Frontal cortex (tissue), 4 donors: Measurements from ENCODE around the gene PPP1R37. TPM values are rescaled to one million over a fixed set of nuclear protein-coding genes. Genes with fewer than 3 reads are reported as not detected.
"Not testable (repeated sequence)": the region's sequence is repeated elsewhere in the genome, so short reads cannot be mapped to it uniquely, and the experiment has no call there.

Experiments
- DNase-seq, 2 donors: peaks; one replicate each; pipeline ENCODE4 v3.0.0; 2012; ENCODE audit warnings: low spot score in 2 of 2
- FAIRE-seq: peaks from 2 replicates; lab custom pipeline; 2012; peaks lifted over from hg19 to GRCh38; lab: Jason Lieb, UNC
- total RNA-seq: library from RNA; depleted of rRNA; stranded (reverse); fragments of >200 nt; gene quantifications from one replicate; pipeline ENCODE4 v1.2.3, GENCODE V29; 2014
- donor health status: control.
- donor health status: control.
- donor health status: control.

Gene PPP1R37
- total RNA-seq, 1 donor from 2014 or later = 24.1 TPM

GRCh38 chr19:45094137-45094536 lies 1.2 kb downstream of the PPP1R37 start:
- FAIRE-seq = no peak
- no peak for DNase-seq

GRCh38 chr19:45094707-45095106 lies 1.7 kb downstream of the PPP1R37 start:
- DNase-seq = no peak
- FAIRE-seq = no peak

GRCh38 chr19:45095496-45096413 lies 2.8 kb downstream of the PPP1R37 start:
- DNase-seq = no peak
- no peak for FAIRE-seq

DNA sequence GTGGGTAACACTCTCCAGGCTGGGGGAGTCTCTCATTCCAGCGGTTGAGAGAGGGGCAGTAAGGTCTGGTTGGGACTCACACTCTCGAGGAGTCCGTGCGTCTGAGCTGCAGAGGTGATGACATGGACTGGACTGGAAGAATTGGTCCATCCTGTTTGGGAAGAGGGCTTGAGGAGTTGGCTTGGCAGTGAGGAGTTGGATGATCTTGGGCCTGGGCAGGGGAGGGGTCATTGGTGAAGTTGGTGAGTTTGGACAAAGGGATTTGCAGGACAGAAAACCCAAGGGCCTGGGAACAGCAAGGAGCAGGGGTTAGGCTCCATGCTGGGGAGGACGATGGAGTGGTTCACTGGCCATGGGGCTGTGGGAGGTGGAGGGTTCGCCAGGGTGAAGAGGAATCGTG lies 3.7 kb downstream of the PPP1R37 start:
- FAIRE-seq (no peak), DNase-seq (no peak)

GRCh38 chr19:45097450-45097775 lies 4.4 kb downstream of the PPP1R37 start:
- FAIRE-seq = no peak

DNA sequence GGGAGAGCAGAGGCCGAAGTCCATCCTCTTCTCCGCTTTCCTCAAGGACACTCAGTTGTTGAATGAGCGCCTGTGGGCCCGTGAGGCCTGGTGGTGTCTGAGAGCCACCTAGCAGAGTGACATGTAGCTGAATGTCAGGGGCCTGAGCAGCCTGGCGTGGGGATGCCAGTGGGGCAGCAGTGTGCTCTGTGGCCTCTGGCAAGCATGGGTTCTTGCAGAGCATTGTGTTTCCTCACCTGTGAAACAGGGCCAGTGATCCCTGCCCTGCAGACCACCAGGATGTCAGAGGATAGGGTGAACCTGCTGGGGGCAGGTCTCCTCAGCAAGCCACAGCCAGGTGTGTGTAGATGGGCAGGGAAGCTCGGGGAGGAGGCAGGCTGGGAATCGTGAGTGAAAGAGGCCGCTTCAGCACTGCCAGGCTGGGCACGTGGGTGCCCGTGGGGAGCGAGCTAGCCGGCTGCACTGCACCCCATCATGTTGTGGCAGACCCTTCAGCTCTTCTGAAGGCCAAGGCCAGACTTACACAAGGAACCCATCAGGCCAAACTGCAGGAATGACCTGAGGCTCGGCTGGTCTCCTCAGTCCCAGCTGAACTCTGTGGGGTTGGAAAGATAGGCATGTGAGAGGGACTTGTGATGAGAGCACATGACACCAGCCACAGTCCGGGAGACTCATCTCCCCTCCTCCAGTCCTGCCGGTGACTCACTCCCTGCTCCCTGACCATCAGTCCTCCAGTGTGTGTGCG lies 5.0 kb downstream of the PPP1R37 start:
- DNase-seq (peak in 1 of 2 donors; percentile 78), FAIRE-seq (no peak)

More at GRCh38 chr19:45097450-45097775, 4.4 kb downstream of the PPP1R37 start:
- no peak for DNase-seq

GRCh38 chr19:45098521-45099466 lies 5.8 kb downstream of the PPP1R37 start:
- no peak for FAIRE-seq
- DNase-seq = peak; percentile 71 to 77

DNA sequence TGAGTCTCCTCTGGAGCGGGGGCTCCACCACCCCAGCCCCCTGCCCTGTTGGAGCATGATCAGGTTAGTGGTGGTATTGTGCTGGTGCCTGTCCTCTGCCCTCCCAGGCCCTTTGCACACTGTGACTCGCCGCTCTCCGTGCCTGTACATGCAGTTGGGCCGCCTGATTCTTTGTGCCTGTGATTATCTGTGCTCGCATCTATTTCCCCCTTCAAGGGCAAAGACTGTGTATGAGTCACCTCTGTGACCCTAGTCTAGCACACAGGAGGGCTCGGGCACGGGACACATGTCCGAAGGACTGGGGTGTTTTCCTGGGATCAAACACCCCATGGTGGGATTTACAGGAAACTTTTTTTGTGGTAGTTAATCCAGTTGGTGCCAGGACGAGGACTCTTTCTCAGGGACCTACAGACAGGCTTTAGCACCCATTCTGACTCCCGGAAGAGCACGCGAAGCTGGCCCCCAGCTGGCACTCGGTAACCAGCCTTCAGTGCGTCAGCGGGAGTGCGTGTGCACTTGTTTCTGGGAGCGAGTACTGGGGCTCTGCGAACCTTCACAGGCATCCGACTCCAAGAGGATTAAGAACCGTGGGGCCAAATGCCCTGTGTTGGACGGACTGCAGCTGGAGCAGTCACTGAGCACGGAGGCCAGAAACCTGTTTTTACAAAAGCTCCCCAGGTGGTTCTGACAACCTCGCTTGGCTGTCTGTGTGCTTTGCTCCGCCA lies 6.7 kb downstream of the PPP1R37 start:
- FAIRE-seq (no peak), DNase-seq (no peak)

DNA sequence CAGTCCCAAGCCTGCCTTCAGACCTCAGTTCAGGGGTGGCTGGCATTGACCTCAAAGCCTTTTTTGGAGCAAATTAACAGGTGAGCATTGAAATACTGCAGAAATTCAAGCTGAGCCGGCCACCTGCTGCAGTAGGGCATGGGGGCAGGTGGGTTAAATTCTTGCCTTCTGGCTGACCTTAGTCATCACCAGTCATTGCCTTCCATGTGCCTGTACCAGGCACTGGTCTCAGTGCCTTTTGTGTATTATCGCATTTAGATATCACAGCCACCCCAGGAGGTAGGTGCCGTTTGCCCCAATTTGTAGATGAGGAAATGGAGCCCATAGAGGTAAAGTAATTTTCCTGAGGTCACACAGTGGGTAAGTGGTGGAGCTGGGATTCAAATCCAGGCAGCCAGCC lies 7.2 kb downstream of the PPP1R37 start:
- DNase-seq = no peak
- FAIRE-seq = no peak

DNA sequence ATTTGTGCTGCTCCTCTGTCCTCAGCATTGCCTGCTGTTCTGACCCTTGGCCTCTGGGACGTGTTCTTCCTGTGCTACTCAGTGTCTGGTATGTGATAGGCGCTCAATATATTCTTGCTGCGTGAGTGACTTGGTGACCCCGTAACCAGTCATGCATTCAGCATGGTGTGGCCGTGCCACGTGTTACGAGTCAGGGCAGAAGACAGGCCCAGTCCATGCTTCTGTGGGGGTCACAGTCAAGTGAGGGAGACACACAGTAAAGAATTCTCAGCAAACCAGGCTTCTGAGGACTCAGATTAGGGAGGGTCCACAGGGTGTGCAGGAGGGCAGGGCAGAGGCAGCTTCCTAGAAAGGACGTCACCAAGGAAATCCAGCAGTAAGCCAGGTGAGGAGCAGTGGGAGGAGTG lies 7.9 kb downstream of the PPP1R37 start:
- FAIRE-seq (no peak), DNase-seq (no peak)

- DNase-seq (no peak), FAIRE-seq (no peak)
Observed at GRCh38 chr19:45101806-45102205, 8.8 kb downstream of the PPP1R37 start.

DNA sequence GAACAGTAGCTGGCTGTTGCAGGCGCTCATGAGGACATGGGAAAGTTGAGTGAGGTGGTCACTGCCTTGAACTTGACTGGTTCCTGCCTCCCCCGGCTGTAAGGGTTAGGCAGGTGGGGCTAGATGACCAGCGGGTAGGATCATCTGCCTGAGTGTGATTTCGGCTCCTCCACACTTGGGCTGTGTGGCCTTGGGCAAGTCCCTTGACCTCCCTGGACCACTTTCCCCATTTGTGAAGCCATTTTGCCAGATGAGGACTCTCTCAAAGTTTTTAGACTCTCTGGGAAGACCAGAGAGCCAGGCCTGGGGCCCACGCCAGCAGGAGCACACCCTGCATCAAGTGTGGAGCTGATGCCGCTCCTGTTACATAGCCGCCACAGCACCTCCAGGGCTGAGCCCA lies 9.5 kb downstream of the PPP1R37 start:
- no peak for FAIRE-seq
- DNase-seq = no peak

DNA sequence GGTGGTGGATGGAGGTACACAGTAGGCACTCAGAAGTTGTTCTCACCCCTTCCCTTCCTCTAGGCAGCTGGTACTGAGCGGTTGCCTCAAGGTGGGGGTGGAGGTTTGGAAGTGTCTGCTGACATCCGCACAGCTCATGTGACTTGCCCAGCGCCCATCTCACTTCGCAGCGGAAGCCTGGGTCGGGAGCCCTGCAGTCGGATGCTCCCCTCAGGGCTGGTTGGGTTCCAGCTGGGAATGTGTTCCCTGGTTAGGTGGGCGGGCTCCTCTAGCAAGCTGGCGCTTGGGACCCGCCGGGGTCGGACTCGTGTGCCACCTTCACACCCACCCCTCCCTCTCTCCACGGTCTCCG lies 10.2 kb downstream of the PPP1R37 start:
- no peak for FAIRE-seq
- peak in 1 of 2 donors; percentile 58 for DNase-seq

DNA sequence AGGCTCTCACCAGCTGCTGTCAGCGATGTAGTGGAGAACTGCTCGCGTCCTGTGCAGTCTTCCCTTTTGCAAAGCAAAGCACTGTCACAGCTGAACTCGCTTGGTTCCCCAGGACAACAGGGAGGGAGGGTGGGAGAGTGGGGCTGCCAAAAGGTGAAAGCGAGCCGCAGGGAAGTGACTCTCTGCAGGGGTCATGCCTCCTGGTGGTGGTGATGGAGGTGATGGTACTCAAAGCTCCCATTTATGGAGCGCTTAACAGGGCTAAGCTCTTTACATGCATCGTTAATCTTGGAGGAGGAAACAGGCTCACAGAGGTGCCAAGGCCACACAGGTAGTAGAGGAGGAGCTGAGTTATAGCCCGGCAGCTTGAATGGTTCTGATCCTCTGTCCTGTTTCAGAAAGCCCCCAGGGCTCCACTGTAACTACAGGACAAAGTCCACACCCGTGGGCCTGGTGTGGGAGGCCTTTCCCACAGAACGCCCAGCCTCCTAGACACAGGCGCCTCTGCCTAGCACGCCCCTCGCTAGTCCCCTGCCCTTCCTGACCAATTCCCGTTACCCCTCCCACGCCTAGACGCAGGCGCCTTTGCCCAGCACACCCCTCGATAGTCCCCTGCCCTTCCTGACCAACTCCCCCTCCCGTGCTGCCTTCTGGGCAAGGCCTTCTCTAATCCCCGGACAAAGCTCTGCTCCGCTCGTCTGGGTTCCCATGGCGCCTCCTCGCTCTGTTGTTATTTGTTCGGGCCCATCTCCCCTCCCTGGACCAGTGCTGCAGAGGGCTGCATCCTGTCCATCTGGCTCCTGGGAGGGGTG lies 10.7 kb downstream of the PPP1R37 start:
- DNase-seq = peak in 1 of 2 donors; percentile 43
- no peak for FAIRE-seq

DNA sequence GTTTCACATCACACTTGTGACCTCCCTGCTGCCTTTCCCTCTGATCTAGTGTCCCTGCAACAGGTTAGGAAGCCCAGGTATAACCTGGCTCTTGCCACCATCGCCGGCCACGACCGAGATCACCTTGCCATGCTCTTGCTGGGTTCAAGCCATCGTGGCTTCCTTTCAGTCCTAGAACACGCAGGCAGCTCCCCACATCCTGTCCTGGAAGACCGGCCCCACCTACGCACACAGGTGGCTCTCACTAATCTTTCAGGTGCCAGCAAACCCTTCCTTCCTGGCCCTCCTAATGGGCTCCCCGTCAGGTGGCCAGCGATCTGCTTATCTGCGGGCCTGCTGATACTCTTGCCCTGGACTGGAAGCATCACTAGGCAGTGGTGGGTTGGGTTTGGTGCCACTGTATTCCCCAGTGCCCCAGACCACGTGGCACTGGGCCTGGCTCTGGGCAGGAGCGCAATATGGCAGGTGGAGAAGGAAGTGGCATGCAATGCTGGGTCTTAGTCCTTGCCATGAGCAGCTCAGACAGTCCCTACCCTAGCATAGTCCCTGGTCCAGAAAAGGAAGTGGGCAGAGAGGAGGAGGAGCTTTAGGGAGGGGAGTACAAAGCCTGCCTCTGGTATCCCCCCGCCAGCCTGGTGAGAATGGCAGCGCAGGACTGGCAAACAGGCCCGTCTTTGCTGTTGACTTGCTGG lies 11.8 kb downstream of the PPP1R37 start:
- FAIRE-seq = no peak

DNA sequence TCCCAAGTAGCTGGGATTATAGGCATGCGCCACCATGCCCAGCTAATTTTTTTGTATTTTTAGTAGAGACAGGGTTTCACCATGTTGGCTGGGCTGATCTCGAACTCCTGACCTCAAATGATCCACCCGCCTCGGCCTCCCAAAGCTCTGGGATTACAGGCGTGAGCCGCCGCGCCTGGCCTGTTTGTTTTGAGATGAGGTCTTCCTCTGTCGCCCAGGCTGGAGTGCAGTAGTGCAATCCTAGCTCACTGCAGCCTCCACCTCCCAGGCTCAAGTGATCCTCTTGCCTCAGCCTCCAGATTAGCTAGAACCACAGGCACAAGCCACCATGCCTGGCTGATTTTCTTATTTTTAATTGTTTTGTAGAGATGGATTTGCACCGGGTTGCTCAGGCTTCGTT lies 13.4 kb downstream of the PPP1R37 start:
- DNase-seq, FAIRE-seq: not testable (repeated sequence)

More for the DNA sequence above, 11.8 kb downstream of the PPP1R37 start:
- no peak for DNase-seq

DNA sequence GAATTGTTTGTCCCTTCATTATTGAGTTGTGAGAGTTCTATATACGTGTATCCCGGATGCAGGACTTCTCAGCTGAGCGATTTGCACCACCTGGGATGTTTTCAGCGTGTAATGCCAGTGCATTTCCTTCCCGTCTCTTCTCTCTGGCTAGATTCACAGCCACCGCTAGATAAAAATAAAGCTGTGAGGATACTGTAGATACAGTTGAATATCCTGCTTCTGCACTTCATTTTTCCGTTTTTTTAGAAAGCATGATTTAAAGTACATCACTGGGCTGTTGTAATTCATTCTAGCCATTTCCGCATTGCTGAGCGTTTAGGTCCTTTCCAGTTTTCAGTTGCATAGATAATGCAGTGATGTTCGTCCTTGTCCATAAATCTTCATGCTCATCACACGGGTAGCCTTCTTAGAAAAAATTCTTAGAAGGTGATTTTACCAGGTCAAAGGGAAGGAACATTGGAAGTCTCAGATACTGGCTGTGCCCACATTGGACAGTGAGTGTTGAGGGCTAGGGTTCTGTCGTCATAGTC lies 14.7 kb downstream of the PPP1R37 start:
- no peak for FAIRE-seq
- no peak for DNase-seq

- FAIRE-seq = no peak
Observed at GRCh38 chr19:45110851-45111266, 17.9 kb downstream of the PPP1R37 start.

More at GRCh38 chr19:45110851-45111266, 17.9 kb downstream of the PPP1R37 start:
- DNase-seq = no peak
